Measurements from ENCODE around the gene CCDC34.
A peak's percentile ranks its signal among the peaks of the same experiment; 100 is the strongest.
"Not testable (repeated sequence)": the region's sequence is repeated elsewhere in the genome, so short reads cannot be mapped to it uniquely, and the experiment has no call there.

CCDC34 gene

DNA sequence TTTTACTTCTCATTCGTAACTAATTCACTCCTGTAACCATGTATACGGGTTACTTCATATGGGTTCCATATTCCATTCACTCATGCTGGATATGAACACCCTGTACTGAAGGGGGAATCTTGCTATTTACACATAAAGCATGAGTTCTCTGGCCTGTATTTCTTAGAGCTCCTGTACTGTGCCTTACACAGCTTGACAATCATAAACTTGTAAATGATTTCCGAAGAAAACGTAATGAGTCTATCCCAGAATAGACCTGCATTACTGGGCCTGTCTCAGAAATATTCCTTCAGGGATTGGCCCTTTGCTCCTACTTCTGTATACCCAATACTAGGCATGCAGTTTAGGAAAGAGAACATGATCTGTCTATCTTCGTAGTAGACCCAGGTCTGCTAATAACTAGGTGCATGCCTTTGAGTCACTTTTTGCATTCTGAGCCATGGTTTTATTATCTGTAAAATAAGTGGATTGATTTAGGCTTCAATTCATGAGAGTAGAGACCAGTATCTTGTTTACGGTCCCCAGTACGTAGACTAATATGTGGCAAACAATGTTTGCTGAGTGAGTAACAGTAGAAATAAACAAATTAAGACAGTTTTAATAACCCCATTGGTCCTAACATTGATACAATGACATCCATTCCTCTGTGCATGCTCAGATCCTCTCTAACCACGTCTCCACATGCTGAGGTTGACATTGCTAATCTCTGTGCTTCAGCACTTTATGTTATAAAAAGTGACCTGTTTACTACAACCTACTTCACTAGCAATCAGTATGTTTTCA, 1.2 kb downstream of the CCDC34 start:
- no peak for DNase-seq (ENCODE audit: low spot score)

DNA sequence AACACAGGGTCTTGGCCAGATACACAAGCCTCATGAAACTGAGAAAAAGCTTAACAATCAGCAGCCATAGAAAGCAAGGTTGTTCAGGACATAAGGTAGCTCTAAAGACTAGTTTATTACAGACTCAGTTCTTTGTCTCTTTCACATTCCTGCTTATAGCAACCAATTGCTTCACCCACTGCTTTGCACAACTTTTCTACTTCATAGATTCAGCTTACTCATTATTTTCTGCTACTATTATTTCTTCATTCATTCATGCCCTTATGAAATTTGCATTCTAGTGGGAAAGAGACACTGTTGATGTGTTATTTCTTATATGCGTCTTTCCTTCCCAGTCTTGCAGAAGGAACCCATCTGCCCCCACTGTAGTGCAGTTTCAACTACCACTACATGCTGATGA, 4.7 kb downstream of the CCDC34 start:
- no peak for DNase-seq (ENCODE audit: low spot score)

DNA sequence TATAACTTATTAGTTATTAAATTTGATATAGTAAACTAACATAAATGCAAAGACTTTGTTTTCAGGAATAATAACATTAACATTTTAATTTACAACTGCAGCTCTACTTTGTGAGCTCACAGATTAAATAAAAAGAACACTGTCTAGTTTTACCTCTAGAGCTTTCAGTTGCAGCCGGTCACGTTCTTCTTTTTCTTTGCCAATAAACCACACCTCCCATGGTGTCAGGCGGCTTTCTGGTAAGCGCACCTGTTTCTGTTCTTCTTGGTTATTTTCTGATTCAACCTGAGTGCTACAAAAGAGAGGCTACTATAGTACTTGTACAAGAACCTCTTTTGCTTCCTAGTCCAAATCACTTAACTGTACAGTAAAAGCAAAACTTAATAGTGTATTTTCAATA, 5.8 kb downstream of the CCDC34 start:
- no peak for DNase-seq (ENCODE audit: low spot score)

DNA sequence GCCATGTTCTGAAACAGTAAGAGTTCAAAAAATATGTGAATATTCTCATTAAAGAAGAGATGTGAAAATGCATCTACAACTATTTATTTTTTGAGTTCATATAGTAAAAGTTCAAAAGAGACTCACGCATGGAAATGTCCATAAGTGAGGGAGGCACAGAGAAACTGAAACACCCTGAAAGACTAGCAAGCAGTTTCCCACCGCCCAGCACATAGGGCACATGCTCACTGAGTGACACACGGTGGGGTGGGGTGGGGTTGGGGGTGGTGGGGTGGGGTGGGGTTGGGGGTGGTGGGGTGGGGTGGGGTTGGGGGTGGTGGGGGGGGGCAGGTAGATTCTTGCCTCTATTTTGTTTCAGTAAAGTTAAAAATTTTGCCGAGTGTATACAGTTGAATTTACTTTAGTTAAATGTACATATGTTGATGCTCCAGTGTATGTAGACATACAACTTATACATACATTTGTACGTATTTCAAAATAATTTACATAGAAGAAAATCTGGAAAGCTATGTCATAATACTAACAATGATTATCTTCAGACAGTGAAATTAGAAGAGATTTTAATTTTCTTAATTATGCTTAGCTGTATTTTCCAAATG, 6.3 kb downstream of the CCDC34 start:
- DNase-seq (ENCODE audit: low spot score): no peak

DNA sequence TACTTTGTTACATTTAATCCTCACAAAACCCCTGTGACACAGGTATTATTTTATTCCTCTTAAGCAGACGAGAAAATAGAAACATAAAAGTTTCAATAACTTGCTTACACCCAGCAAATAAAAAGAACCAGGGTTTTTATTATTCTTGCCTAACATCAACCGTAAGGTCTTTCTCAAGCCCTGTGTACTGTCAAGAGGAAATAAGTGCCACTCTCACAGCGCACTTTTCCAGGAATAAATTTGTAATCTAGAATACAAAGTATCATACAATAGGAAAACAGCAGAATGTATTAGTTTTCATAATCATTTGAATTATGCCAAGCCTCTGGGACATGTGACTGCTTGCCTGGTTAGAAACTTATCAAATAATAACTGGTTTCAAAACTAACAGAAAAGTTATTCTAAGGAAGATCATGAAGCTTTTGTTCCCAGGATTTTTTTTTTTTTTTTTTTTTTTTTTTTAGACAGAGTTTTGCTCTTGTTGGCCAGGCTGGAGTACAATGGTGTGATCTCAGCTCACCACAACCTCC, 7.4 kb downstream of the CCDC34 start:
- DNase-seq (ENCODE audit: low spot score): no peak

DNA sequence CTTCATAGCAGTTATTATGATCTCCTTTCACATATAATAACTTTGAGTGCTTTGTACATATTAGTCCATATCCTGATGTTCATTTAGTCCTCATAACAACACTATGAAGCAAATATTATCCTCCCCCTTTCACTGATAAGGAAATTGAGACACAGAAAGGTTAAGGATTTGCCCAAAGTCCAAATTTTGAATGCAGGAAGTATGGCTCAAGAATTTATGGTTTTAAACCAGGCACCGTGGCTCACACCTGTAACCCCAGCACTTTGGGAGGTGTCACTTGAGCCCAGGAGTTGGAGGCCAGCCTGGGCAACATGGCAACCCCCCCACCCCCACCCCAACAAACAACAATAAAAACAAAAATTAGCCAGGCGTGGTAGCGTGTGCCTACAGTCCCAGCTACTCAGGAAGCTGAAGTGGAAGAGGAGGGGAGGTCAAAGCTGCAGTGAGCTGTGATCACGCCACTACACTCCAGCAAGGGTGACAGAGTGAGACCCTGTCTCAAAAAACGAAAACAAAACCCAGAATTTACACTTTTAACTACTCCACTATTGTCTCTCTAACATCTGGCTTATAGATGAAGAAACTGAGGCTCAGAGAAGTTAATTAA, 8.6 kb downstream of the CCDC34 start:
- DNase-seq (ENCODE audit: low spot score): no peak

DNA sequence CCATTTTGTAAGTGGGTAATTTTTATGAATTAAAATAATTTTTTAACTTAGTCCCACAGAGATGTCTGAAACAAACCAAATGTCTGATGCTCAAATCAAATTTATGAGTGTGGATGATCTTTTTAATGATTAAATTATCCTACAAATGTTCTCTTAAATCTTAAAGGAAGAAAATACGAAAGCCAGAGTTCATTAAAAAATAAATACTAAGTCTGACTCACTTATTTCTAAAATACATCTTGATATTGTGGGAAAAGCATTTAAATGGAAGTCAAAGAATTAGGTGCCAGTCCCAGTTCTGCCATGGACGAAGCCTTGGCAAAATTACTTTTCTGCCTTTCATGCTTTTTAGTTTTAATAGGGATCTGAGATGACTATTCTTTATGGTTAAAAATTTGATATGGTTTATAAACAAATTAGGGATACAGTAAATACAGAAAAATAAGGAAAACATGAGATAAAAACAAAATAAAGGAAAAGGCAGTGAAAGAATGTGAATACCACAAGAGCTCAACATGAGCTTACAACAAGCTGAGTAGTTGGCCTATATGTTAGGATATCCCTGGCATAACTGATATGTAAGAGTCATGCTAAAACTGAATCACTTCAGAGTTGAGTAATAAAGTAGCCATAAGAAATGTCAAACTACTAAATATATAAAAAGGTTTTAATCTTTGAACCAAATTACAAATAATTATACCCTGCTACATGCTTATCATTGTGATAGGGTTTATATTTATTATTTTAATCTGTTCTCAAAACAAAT, 9.2 kb downstream of the CCDC34 start:
- peak; percentile 47 for DNase-seq (ENCODE audit: low spot score)

DNA sequence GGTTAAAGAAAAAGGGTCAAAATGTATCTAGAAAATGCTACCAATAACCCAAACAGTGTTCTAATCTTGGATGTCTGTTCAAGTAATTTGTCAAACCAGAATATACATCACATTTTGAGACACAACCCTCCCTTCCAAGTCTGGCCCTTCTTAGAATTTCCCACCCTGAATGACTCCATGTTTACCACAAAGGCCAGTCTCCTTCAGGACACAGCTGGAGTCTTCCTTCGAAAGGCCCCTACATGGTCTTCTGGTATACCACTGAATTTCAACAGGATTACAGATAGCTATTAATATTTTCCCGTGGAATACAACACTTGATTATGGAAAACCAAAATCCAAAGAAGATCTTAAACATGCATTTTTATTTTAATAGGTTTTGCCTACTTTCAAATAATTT, 10.2 kb downstream of the CCDC34 start:
- no peak for DNase-seq (ENCODE audit: low spot score)

DNA sequence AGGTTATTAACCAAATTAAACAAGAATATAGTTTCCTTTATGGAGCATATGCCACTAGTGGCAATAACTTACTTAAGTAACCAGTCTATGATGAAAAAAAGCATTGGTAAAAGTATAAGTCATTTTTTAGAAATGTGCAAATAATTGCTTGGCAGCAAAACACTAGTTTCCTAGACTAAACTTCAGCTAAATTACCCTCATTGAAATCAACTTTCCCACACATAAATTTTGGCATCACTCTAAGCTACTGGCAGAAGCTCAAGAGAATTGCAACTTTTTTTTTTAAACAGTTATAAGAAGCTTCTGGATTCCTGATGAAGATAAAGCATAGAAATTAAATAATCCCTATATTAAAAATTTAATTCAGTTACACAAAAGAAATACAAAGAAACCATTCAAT, 12.5 kb downstream of the CCDC34 start:
- no peak for DNase-seq (ENCODE audit: low spot score)

DNA sequence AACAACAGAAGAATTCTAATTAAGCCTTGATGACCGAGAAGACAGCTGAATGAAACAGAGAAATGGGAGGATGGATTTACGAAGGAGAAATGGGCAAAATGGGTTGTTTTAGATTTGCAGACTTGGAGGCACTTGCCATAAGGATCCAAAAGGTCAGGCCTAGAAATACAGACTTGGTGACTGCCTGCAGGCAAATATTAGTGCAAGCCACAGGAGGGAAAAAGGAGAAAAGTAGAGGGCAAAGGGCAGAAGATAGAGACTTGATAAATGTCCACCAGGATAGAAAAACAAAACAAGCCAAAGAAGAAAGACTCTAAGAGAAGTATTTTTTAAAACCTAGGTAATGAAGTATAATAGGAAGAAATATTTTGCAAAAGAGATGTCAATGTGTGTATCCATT, 13.1 kb downstream of the CCDC34 start:
- no peak for DNase-seq (ENCODE audit: low spot score)

DNA sequence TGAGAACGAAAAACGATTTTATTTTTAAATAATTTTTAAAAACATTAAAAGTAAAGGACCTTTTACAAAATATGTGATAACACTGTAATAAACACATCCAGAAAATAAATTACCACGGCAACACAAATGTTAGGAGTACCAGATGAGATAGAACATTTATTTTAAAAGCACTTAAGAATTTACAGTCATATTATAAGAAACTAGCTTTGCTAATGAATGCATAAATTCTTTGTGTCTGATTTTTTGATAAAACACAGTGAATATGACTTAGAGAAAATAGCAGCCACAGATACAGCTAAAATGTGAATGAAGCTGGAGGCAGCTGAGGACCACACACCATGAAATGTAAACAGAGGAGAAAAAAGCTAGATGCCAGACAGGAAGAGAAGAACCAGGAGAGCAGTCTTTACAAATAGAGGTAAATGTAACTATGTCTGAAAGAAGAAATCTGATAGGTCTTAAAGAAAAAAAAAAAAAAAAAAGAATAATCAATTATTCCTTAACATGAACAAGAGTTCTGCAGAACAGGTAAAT, 14.6 kb downstream of the CCDC34 start:
- no peak for DNase-seq (ENCODE audit: low spot score)

DNA sequence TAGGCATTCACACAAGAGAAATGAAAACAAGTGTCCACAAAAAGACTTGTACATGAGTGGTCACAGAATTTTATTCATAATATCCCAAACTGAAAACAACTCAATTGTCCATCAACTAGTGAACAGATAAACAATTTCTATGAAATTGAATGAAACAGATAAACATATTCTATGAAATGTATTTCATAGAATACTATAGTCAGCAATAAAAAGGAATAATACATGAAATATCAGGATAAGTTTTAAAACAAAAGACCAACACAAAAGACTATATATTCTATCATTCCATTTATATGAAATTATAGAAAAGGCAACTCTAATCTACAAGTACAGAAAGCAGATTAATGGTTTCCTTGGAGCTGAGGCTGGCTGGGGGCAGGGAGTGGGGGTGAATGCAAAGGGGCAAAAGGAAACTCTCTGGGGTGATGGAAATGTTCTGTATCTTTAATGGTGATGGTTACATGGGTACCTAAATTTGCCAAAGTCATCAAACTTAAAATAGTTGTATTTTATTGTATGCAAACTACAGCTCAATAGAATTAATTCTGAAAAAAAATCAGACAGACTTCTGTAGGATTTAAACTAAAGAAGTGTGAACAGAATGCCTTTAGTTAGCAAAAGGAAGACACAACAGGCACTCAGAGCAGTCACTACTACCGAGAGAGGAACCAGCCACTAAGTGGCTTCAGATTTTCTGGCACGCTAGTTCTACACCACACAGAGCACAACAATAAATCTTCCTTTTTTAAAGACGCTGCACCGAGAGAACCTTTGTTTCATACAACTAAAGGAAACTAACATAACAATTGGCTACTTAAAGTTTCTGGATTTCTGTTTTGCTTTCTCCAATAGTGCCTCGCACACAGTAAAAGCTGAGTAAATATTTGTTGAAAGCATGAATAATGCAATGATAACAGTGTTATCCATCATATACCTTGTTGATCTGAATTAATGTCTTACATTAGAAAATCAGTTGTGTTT, 15.4 kb downstream of the CCDC34 start:
- DNase-seq (ENCODE audit: low spot score): no peak

DNA sequence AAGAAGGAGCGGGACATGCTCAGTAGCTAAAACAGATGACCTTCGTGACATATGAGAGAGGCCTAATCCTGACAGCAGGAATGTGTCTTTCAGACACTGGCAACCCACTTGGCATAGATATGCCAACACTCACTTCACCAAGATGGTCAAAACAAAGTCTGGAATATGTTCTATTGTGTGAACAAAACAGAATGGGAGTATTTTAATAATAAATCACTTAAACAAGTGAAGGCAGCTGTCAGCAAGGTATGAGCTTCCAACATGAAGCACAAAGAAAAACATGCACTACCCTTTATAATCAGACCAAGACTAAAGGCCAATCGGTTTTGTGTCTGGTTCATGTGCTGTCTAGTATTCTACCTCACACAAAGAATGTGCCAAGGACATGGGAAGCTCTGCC, 23.1 kb downstream of the CCDC34 start:
- DNase-seq (ENCODE audit: low spot score): no peak

DNA sequence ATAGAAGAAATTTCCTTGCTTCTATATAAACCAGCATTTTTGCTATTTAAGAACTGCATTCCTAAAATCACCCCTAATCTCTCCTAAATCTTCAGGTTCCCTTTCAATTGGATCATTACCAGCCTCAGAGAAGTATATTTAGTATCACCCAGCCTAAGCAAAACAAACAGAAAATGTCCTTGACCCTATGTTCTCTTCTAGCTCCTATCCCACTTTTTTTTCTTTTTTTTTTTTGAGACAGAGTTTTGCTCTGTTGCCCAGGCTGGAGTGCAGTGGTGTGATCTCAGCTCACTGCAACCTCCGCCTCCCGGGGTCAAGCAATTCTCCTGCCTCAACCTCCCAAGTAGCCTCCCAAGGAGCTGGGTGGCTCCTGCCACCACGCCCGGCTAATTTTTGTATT, 28.3 kb downstream of the CCDC34 start:
- not testable (repeated sequence) for DNase-seq (ENCODE audit: low spot score)

DNA sequence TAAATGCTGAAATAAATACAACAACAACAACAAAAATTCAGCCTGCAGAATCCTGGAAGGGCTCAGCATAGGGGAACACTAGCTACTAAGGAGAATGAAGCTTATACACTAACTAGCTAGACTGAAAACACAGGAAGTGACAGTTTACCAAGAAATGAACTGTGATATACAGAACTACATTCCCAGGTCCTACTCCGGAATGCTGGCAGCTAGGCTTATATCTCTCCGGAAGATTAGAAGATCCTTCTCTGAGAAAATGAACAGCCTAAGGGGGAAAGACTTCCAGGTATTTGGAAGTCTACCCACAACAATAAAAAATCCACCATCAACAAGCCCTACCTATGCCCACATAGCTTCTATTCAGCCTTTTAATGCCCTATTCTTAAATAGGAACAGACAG, 31.0 kb downstream of the CCDC34 start:
- peak; percentile 17 for DNase-seq (ENCODE audit: low spot score)

DNA sequence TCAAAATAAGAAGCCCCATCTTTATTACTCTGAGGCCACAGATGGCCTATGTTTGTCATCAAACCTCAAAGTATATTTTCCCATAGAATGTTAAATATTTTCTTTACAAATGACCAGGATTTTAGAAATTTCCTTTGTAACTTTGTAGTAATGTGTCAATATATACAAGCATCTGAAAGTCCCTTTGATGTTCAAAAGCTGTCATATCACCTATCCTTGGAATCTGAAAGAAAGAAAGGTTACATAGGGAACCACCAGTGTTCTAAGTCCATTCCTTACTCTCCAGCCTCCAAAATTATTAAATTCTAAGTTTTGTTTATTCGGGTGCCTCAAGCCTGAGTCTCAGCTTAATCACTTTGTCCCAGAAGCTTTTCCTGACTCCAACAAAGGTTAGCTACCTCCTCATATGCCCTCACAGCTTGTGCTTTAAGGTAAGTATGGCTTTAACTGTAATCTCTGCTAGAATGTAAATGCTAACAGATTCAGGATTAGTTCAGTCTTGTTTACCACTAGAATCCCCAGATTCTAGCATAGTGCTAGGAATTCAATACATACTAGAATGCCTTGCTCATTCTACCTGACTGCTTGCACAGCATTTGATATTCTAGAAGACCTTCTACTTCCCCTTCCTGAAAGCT, 32.3 kb downstream of the CCDC34 start:
- DNase-seq (ENCODE audit: low spot score): no peak

DNA sequence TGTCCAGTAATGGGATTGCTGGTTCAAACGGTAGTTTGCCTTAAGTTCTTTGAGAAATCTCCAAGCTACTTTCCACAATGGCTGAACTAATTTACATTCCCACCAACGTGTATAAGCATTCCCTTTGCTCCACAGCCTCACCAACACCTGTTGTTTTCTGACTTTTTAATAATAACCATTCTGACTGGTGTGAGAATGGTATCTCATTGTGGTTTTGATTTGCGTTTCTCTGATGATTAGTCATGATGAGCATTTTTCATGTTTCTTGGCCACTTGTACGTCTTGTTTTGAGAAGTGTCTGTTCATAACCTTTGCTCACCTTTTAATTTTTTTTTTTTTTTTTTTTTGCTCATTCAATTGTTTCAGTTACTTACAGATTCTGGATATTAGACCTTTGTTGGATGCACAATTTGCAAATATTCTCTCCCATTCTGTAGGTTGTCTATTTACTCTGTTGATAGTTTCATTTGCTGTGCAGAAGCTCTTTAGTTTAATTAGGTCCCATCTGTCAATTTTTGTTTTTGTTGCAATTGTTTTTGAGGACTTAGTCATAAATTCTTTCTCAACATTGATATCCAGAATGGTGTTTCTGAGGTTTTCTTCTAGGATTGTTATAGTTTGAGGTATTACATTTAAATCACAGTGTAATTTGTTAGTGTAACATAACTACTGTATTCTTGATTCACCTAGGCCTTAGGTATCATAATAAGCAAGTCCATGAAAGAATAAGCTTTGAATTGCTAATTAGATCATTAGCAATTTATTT, 33.0 kb downstream of the CCDC34 start:
- no peak for DNase-seq (ENCODE audit: low spot score)

DNA sequence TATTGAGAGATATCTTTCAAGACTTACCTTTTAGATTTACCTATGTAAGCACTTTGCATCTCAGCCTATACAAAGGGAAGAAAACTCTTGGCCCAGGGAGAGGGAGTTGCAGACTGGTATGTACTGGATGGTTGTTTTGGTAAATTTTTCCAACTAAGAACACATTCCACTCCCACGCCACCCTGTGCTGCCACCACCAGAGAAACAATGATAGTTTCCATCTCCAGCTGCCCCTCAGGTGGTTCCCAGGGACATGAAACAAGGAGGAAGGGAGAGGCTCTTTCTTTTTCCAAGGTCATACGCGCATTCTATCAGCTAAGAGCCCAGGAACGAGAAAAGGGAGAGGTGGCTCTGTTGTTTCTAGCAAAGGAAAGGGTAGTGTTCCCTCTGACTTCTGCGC, 34.4 kb downstream of the CCDC34 start:
- no peak for DNase-seq (ENCODE audit: low spot score)

DNA sequence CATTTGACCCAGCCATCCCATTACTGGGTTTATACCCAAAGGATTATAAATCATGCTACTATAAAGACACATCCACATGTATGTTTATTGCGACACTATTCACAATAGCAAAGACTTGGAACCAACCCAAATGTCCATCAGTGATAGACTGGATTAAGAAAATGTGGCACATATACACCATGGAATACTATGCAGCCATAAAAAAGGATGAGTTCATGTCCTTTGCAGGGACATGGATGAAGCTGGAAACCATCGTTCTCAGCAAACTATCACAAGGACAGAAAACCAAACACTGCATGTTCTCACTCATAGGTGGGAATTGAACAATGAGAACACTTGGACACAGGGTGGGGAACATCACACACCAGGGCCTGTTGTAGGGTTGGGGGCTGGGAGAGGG, 36.0 kb downstream of the CCDC34 start:
- not testable (repeated sequence) for DNase-seq (ENCODE audit: low spot score)

DNA sequence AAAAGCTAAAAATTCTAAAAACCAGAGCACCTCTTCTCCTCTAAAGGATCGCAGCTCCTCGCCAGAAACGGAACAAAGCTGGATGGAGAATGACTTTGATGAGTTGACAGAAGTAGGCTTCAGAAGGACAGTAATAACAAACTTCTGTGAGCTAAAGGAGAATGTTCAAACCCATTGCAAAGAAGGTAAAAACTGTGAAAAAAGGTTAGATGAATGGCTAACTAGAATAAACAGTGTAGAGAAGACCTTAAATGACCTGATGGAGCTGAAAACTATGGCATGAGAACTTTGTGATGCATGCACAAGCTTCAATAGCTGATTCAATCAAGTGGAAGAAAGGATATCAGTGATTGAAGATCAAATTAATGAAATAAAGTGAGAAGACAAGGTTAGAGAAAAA, 40.8 kb downstream of the CCDC34 start:
- DNase-seq (ENCODE audit: low spot score): not testable (repeated sequence)

Measured in hepatic stellate cell (primary cell).